Renal cortical epithelial cell (primary cell): ENCODE data around the gene ABO. TPM values are rescaled to one million over a fixed set of nuclear protein-coding genes. Genes with fewer than 3 reads are reported as not detected.
"Not testable (repeated sequence)": the region's sequence is repeated elsewhere in the genome, so short reads cannot be mapped to it uniquely, and the experiment has no call there.

Experiments used
- DNase-seq: peaks from one replicate; pipeline ENCODE4 v3.0.0-alpha.2; 2011; ENCODE audit warnings: low read depth
- total RNA-seq: library from RNA; depleted of rRNA; stranded (reverse); fragments of >200 nt; gene quantifications from 2 replicates; pipeline ENCODE4 v1.2.3, GENCODE V29; 2014

The ABO gene
- total RNA-seq, 1 donor from 2014 or later: 4.5 TPM

DNA sequence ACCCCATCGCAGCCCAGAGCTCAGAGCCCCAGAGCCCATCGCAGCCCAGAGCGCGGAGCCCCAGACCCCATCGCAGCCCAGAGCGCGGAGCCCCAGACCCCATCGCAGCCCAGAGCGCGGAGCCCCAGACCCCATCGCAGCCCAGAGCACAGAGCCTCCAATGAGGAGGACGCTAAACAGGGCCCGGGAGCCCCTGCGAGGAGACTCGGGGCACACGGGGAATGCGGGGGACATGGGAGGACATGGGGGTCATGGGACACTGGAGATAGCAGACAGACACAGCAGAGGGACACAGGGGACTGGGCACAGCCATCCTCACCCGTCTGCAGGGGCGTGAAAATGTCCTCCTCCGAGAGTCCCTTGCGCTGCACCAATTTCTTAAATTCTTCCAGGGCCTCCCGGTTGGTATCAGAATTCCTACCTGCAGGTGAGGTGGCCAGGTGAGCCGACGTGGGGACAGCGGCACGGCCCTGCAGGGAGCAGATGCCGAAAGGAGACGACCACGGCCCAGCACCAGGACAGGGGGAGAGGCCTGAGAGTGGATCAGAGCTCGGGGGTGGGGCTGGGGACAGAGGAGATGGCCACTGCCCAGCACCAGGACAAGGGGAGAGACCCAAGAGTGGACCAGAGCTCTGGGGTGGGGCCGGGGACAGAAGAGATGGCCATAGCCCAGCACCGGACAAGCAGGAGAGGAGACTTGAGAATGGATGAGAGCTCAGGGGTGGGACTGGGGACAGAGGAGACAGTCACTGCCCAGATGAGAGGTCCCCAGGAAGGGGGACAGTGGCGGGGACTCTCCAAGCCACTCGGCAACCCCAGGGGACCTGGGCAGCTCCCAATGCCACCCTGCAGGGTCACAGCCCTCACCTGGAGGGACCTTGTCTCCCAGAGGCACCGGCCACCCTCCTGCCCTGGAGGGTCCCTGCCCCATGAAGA is 68.7 kb downstream of the ABO start:
- DNase-seq: no peak

DNA sequence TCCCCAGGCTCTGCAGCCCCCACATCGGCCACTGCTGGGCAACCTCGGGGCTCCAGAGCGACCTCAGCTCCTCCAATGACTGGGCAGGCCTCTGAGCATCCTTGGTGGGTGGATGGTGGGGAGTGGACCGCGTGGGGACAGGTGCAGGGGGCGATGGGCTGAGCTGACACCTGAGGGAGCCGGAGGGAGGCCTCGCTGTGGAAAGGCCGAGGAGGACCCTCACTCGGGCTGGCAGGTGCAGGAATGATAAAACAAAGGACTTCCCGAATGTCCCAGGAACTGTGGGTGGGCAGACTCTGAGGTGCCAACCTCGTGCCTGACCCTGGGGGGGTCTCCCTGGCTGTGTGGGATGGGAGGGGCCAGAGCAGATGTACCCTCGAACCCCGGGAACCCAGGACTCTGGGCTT is 69.5 kb downstream of the ABO start:
- DNase-seq: not testable (repeated sequence)

Other genes with a start within 250 kb of the ABO start
- 28.5 and 50.0 TPM in 2 replicates for gene GTF3C5, start 244.2 kb downstream of the ABO start, total RNA-seq
- gene CEL, start 213.2 kb downstream of the ABO start, total RNA-seq: 0.60 TPM in 1 of 2 replicates, not detected in the other
- gene RALGDS, start 154.0 kb downstream of the ABO start, total RNA-seq: 16.0 and 35.4 TPM in 2 replicates
- 3.1 and 5.1 TPM in 2 replicates for gene GBGT1, start 111.3 kb downstream of the ABO start, total RNA-seq
- not detected in 2 replicates for gene OBP2B, start 66.0 kb downstream of the ABO start, total RNA-seq
- 7.5 and 31.4 TPM in 2 replicates for gene SURF6, start 61.0 kb upstream of the ABO start, total RNA-seq
- gene MED22, start 72.9 kb upstream of the ABO start, total RNA-seq: 17.7 and 31.6 TPM in 2 replicates
- 1,360 and 2,372 TPM in 2 replicates for gene RPL7A, start 73.0 kb upstream of the ABO start, total RNA-seq
- 18.4 and 18.6 TPM in 2 replicates for gene SURF1, start 81.3 kb upstream of the ABO start, total RNA-seq
- gene SURF2, start 81.3 kb upstream of the ABO start, total RNA-seq: 9.9 and 32.3 TPM in 2 replicates
- 284 and 363 TPM in 2 replicates for gene SURF4, start 100.9 kb upstream of the ABO start, total RNA-seq
- 0.35 and 0.40 TPM in 2 replicates for gene STKLD1, start 101.2 kb upstream of the ABO start, total RNA-seq
- gene REXO4, start 142.8 kb upstream of the ABO start, total RNA-seq: 10.8 and 25.3 TPM in 2 replicates
- 0.52 and 6.0 TPM in 2 replicates for gene ADAMTS13, start 147.2 kb upstream of the ABO start, total RNA-seq
- gene CACFD1, start 184.8 kb upstream of the ABO start, total RNA-seq: 9.2 and 22.0 TPM in 2 replicates
- gene SLC2A6, start 203.9 kb upstream of the ABO start, total RNA-seq: 21.7 and 60.1 TPM in 2 replicates
- gene MYMK, start 249.8 kb upstream of the ABO start, total RNA-seq: not detected in 2 replicates